Measurements from ENCODE around the gene ST6GALNAC2. TPM values are rescaled to one million over a fixed set of nuclear protein-coding genes. Genes with fewer than 3 reads are reported as not detected.

Gene ST6GALNAC2
- total and polyA plus RNA-seq, 12 donors = 0.50 to 37.8 (median 5.6) TPM

DNA sequence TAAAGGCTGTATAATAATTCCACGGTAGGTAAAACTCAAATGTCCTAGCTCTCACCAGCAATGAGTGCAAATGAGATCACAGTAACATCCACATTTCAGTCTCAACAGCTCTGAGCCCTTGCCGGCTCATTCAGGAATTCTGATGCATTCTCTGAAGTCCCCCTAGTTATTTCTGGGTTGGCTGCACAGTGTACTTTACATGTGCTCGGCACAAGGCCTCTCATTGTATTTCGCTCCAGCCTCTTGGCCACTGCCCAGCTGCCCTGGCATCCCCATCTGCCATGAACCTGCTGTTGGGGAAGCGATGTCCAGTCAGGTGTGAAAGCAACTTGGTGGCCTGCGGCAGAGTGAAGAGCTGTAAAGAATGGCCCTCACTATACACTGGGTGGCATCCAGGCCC, 31.5 kb downstream of the ST6GALNAC2 start:
- 68 to 76% (median 74%) methylated on average over 5 to 6 of the region's 6 CpGs for WGBS, 4 donors
- no peak overlapping the region for H3K4me3 ChIP-seq
- H3K4me1 ChIP-seq (replicated peaks in 1 of 2) = peaks cover 27 to 30% of the 10 kb centered on the region in 2 donors
- no peak overlapping the region for H3K27ac ChIP-seq
- H3K27me3 ChIP-seq = no peaks in the 10 kb centered on the region
- H3K36me3 ChIP-seq (replicated peaks in 1 of 2) = no peaks in the 10 kb centered on the region
- H3K9me3 ChIP-seq (replicated peaks in 1 of 3) = no peaks in the 10 kb centered on the region
- intact Hi-C loops (cut with DNase I) = loop anchor here in 1 of 2 donors (10.0 kb wide), 1 partner anchor 161 kb away; the partner anchor contains the start of gene MXRA7
- DNase-seq = no peak
- TF ChIP-seq, protein P1, sequence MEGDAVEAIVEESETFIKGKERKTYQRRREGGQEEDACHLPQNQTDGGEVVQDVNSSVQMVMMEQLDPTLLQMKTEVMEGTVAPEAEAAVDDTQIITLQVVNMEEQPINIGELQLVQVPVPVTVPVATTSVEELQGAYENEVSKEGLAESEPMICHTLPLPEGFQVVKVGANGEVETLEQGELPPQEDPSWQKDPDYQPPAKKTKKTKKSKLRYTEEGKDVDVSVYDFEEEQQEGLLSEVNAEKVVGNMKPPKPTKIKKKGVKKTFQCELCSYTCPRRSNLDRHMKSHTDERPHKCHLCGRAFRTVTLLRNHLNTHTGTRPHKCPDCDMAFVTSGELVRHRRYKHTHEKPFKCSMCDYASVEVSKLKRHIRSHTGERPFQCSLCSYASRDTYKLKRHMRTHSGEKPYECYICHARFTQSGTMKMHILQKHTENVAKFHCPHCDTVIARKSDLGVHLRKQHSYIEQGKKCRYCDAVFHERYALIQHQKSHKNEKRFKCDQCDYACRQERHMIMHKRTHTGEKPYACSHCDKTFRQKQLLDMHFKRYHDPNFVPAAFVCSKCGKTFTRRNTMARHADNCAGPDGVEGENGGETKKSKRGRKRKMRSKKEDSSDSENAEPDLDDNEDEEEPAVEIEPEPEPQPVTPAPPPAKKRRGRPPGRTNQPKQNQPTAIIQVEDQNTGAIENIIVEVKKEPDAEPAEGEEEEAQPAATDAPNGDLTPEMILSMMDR (IDR thresholded peaks at IDR 0.05) = no peak
- no peak for TF ChIP-seq POLR2A (IDR thresholded peaks at IDR 0.05)

DNA sequence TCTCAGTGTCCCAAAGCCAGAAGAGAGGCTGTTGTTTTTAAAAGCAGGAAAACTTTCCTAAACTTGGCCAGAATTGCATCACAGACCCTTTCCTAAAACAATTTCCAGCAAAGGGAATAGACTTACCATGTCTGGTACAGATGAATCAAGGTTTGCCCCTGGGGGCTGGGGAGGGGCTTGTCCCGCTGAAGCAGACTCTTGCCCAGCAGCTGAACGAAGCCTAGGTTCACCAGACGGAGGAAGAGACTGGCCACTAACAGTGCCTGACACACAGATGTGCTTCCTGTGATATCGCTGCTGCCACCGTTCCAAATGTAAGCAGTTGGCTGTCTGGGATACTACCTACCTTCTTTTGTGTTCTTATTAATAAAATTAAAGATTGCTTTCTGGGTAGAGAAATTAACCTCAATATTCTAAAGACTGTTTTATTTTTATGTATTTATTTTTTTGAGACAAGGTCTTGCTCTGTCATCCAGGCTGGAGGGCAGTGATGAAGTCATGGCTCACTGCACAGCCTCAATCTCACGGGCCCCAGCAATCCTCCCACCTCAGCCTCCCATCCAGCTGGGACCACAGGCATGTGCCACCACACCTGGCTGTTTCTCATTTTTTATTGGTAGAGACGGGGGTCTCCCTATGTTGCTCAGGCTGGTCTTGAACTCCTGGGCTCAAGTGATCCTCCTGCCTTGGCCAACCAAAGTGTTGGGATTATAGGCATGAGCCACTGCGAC, 32.3 kb downstream of the ST6GALNAC2 start:
- WGBS, 4 donors = 77 to 92% (median 85%) methylated on average over 7 to 8 of the region's 8 CpGs
- no peaks in the 10 kb centered on the region for H3K27me3 ChIP-seq
- no peak overlapping the region for H3K27ac ChIP-seq
- intact Hi-C loops (cut with DNase I) = loop anchor here in 1 of 2 donors (10.0 kb wide), 1 partner anchor 161 kb away; the partner anchor contains the start of gene MXRA7
- H3K4me3 ChIP-seq = no peak overlapping the region
- H3K36me3 ChIP-seq (replicated peaks in 1 of 2) = no peaks in the 10 kb centered on the region
- no peaks in the 10 kb centered on the region for H3K9me3 ChIP-seq (replicated peaks in 1 of 3)
- peaks cover 21 to 22% of the 10 kb centered on the region in 2 donors for H3K4me1 ChIP-seq (replicated peaks in 1 of 2)
- TF ChIP-seq, protein P1 (IDR thresholded peaks at IDR 0.05) = no peak
- TF ChIP-seq POLR2A (IDR thresholded peaks at IDR 0.05) = no peak
- DNase-seq = no peak

DNA sequence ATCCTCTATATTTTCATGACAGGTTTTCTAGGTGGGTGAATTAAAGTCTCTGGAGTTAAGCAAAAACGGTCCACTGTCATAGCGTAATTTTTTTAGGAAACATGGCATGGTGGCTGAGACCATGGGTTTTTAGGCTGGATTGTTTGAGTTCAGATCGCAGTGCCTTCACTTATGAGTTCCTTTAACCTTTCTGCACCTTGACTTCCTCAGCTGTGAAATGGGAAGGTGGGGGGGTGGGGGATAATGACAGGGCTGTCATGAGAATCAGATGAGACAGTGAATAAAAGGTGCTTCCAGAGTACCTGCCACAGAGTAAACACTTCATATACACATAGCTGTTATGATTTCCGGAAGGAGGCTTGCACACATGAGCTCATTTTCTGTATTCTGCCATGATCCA, 34.0 kb downstream of the ST6GALNAC2 start:
- no peaks in the 10 kb centered on the region for H3K9me3 ChIP-seq (replicated peaks in 1 of 3)
- WGBS, 4 donors = 73 to 90% (median 86%) methylated on average over 4 of the region's 4 CpGs
- H3K36me3 ChIP-seq (replicated peaks in 1 of 2) = no peaks in the 10 kb centered on the region
- TF ChIP-seq, protein P1 (IDR thresholded peaks at IDR 0.05) = no peak
- TF ChIP-seq POLR2A (IDR thresholded peaks at IDR 0.05) = no peak
- no peak overlapping the region for H3K4me3 ChIP-seq
- intact Hi-C loops (cut with DNase I) = loop anchor here in 1 of 2 donors (10.0 kb wide), 1 partner anchor 163 kb away; the partner anchor contains the start of gene MXRA7
- no peak overlapping the region for H3K27ac ChIP-seq
- DNase-seq = no peak
- H3K4me1 ChIP-seq (replicated peaks in 1 of 2) = peaks cover 15 to 25% of the 10 kb centered on the region in 2 donors
- no peaks in the 10 kb centered on the region for H3K27me3 ChIP-seq

DNA sequence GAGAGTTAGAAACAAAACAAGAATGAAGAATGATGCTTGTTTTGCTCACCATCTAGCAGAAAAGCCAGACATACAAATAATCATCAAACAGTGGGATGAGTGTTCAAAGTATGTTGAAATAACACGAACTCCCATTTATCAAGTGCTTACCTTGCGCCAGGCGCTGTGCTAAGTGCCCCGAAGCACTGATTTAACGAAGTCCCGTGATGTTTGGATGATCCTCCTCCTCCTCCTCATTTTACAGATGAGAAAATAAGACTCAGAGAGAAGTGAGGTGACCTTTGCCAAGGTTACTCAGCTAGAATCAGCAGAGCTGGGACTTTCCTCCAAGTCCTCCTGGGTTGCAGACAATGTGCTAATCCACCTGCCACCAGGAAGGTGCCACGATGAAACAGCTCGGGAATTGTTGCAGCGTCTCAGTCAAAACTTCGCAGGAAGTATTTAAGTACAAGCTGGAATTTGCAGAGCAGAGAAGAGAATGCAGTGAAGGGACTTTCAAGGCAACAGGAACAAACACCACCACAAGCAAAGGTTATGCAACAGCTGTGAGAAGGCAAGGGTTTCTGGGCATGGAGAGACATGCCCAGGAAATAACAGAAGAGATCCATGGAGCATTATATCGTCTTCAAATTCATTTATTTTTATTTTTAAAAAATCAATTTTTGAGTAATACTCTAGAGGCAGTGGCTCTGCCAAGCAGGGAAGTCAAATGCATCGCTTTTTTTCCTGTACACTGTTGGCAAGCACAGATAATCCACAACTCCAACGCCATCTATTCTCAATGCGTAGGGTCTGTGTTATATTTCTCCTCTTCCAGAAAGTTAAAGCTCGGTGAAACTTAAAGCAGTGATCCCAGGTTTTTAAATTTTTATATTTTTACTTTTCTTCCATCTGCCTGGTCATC, 34.7 kb downstream of the ST6GALNAC2 start:
- peak overlapping the region in 1 of 4 donors; percentile 21 for H3K4me3 ChIP-seq
- H3K4me1 ChIP-seq (replicated peaks in 1 of 2) = peaks cover 19 to 28% of the 10 kb centered on the region in 2 donors
- H3K27ac ChIP-seq = peak overlapping the region in 3 of 5 donors; percentile 15 to 64 (median 40)
- TF ChIP-seq, protein P1 (IDR thresholded peaks at IDR 0.05) = no peak
- no peak for TF ChIP-seq POLR2A (IDR thresholded peaks at IDR 0.05)
- H3K27me3 ChIP-seq = no peaks in the 10 kb centered on the region
- H3K36me3 ChIP-seq (replicated peaks in 1 of 2) = no peaks in the 10 kb centered on the region
- H3K9me3 ChIP-seq (replicated peaks in 1 of 3) = no peaks in the 10 kb centered on the region
- intact Hi-C loops (cut with DNase I) = loop anchor here in 1 of 2 donors (10.0 kb wide), 1 partner anchor 164 kb away; the partner anchor contains the start of gene MXRA7
- WGBS, 4 donors = 36 to 45% (median 39%) methylated on average over 14 to 15 of the region's 15 CpGs
- peak in 3 of 7 donors; percentile 46 to 55 (median 50) for DNase-seq

All from adrenal gland (tissue), 12 donors.